GM12878 (cell line): ENCODE results near the gene CAV2. TPM values are rescaled to one million over a fixed set of nuclear protein-coding genes. Genes with fewer than 3 reads are reported as not detected.

ENCODE experiments used
- ATAC-seq: fragments of 200-7000 bp; cut with Tn5 transposase; 3 replicates; pipeline ENCODE4 v1.9.1; 2020; ENCODE audit warnings: mild to moderate bottlenecking, moderate library complexity
- BruUV-seq: library from RNA; stranded (reverse); fragments of 400-500 nt; replicated peaks from 2 replicates; lab custom pipeline; 2021; lab: Mats Ljungman, UMichigan
- CTCF ChIA-PET: fragments of 300-600 bp; sonication (Branson Sonifier 250); formaldehyde crosslinking; extraction: SDS; loops from one replicate; lab custom pipeline; 2021; ENCODE audit warnings: inconsistent platforms; lab: Yijun Ruan, JAX
- POLR2A ChIA-PET: fragments of 350-600 bp; formaldehyde crosslinking; extraction: SDS; loops from one replicate; lab custom pipeline; 2021; ENCODE audit warnings: inconsistent platforms; lab: Charles Lee
- RAD21 ChIA-PET: fragments of 300-600 bp; sonication (Branson Sonifier 250); formaldehyde crosslinking; loops from one replicate; lab custom pipeline; 2023; ENCODE audit warnings: antibody characterized with exemption; ENCODE audit not compliant: unreplicated experiment; lab: Charles Lee
- SMC1A ChIA-PET: fragments of 300-600 bp; sonication (Branson Sonifier 250); formaldehyde crosslinking; loops from one replicate; lab custom pipeline; 2023; ENCODE audit not compliant: unreplicated experiment, uncharacterized antibody; lab: Charles Lee
- DNase-seq: peaks from one replicate; pipeline ENCODE4 v3.0.0-alpha.2; 2011; ENCODE audit warnings: low read depth, low spot score
- FAIRE-seq: peaks from 3 replicates; lab custom pipeline; 2011; peaks lifted over from hg19 to GRCh38; lab: Jason Lieb, UNC
- H2AFZ ChIP-seq: 2 replicates; pipeline ENCODE4 v1.6.0; 2011; ENCODE audit warnings: low read depth, low read length, control low read depth; ENCODE audit not compliant: control insufficient read depth
- H3K27ac ChIP-seq: 2 replicates; pipeline ENCODE4 v1.5.1; 2011; ENCODE audit warnings: control low read depth; ENCODE audit not compliant: control insufficient read depth, insufficient read depth
- H3K27me3 ChIP-seq, 2 experiments: replicated peaks in 1 of 2; 2 replicates each; pipeline versions ENCODE4 v1.6.0 to v1.6.1; 2011; ENCODE audit warnings: low read length in 1 of 2; ENCODE audit not compliant: control insufficient read depth in 2 of 2, insufficient read depth in 2 of 2
- H3K36me3 ChIP-seq, 2 experiments: 2 replicates each; pipeline ENCODE4 v1.5.1; 2011; ENCODE audit warnings: low read length in 1 of 2; ENCODE audit not compliant: control insufficient read depth in 2 of 2, insufficient read depth in 2 of 2
- H3K4me1 ChIP-seq: 2 replicates; pipeline ENCODE4 v1.6.1; 2011; ENCODE audit warnings: mild to moderate bottlenecking, low read length, moderate library complexity, mixed read lengths; ENCODE audit not compliant: control insufficient read depth, insufficient read depth
- H3K4me2 ChIP-seq: 2 replicates; pipeline ENCODE4 v1.6.0; 2011; ENCODE audit warnings: control low read depth; ENCODE audit not compliant: control insufficient read depth, insufficient read depth
- H3K4me3 ChIP-seq: fragments of 200-600 bp; sonication (generic); 2 replicates; pipeline ENCODE4 v1.5.1; 2016
- H3K79me2 ChIP-seq: 2 replicates; pipeline ENCODE4 v1.6.0; 2011; ENCODE audit warnings: low read length; ENCODE audit not compliant: control insufficient read depth, insufficient read depth
- H3K9ac ChIP-seq: 2 replicates; pipeline ENCODE4 v1.8.0; 2011; ENCODE audit warnings: low read length, control low read depth, mixed read lengths; ENCODE audit not compliant: control insufficient read depth, insufficient read depth
- H3K9me3 ChIP-seq: replicated peaks from 3 replicates; pipeline ENCODE4 v1.5.1; 2011; ENCODE audit warnings: mild to moderate bottlenecking, low read length; ENCODE audit not compliant: control insufficient read depth, insufficient read depth
- H4K20me1 ChIP-seq: 2 replicates; pipeline ENCODE4 v1.6.0; 2011; ENCODE audit not compliant: control insufficient read depth, insufficient read depth
- ATF3 ChIP-seq: IDR thresholded peaks from 2 replicates; pipeline ENCODE4 v1.6.1; 2011; ENCODE audit warnings: low read depth, mild to moderate bottlenecking, low read length, moderate library complexity, borderline replicate concordance; ENCODE audit errors: extremely low read depth
- CBX3 ChIP-seq: fragments of 200-600 bp; sonication (generic); IDR thresholded peaks from 2 replicates; pipeline ENCODE4 v1.6.1; 2016; ENCODE audit warnings: low read depth, borderline replicate concordance
- CEBPB ChIP-seq, 2 experiments: fragments of 150-350 bp in 1 of 2; IDR thresholded peaks; 2 replicates each; pipeline ENCODE4 v1.6.1; 2012 to 2014; ENCODE audit warnings: low read depth in 2 of 2, low read length in 2 of 2, borderline replicate concordance in 1 of 2, inconsistent platforms in 1 of 2
- EZH2 ChIP-seq: IDR thresholded peaks from 2 replicates; pipeline ENCODE4 v1.6.1; 2012; ENCODE audit warnings: low read depth, mild to moderate bottlenecking, control low read depth, inconsistent platforms, low read length, borderline replicate concordance; ENCODE audit not compliant: control insufficient read depth
- GATAD2B ChIP-seq: fragments of 450-650 bp; conservative IDR thresholded peaks from 2 replicates; pipeline ENCODE4 v1.6.1; 2017; ENCODE audit warnings: low read depth, mild to moderate bottlenecking, moderate library complexity
- HDAC6 ChIP-seq: fragments of 200-600 bp; sonication (generic); IDR thresholded peaks from one replicate; pipeline ENCODE4 v1.8.0; 2017; ENCODE audit warnings: antibody characterized with exemption; ENCODE audit not compliant: unreplicated experiment
- MXI1 ChIP-seq: fragments of 150-350 bp; IDR thresholded peaks from 2 replicates; pipeline ENCODE4 v1.6.1; 2011; ENCODE audit warnings: low read depth, mild to moderate bottlenecking, inconsistent platforms, low read length, improper control_type of control experiment
- NFYB ChIP-seq: IDR thresholded peaks from 2 replicates; pipeline ENCODE4 v1.6.1; 2011; ENCODE audit warnings: low read depth, mild to moderate bottlenecking, low read length, improper control_type of control experiment, moderate library complexity; ENCODE audit not compliant: insufficient read depth
- NR2C1 ChIP-seq: fragments of 450-650 bp; IDR thresholded peaks from 2 replicates; pipeline ENCODE4 v1.6.1; 2017; ENCODE audit warnings: antibody characterized with exemption, mild to moderate bottlenecking, moderate library complexity
- RBBP5 ChIP-seq: fragments of 200-600 bp; sonication (generic); conservative IDR thresholded peaks from 2 replicates; pipeline ENCODE4 v1.6.1; 2016
- RCOR1 ChIP-seq: conservative IDR thresholded peaks from 2 replicates; pipeline ENCODE4 v1.6.1; 2012; ENCODE audit warnings: low read depth, low read length, improper control_type of control experiment
- SKIL ChIP-seq: fragments of 450-650 bp; IDR thresholded peaks from 2 replicates; pipeline ENCODE4 v1.6.1; 2017; ENCODE audit warnings: mild to moderate bottlenecking, low read depth, inconsistent platforms; ENCODE audit not compliant: poor library complexity, severe bottlenecking
- SP1 ChIP-seq: IDR thresholded peaks from one replicate; pipeline ENCODE4 v1.6.1; 2011; ENCODE audit warnings: low read depth, low read length
- SREBF2 ChIP-seq: IDR thresholded peaks from 2 replicates; pipeline ENCODE4 v1.6.1; 2012; ENCODE audit warnings: mild to moderate bottlenecking, low read length
- TCF12 ChIP-seq: IDR thresholded peaks from 2 replicates; pipeline ENCODE4 v1.6.1; 2011; ENCODE audit warnings: low read depth, mild to moderate bottlenecking, low read length
- YBX1 ChIP-seq: fragments of 450-650 bp; IDR thresholded peaks from 2 replicates; pipeline ENCODE4 v1.6.1; 2016; ENCODE audit warnings: antibody characterized with exemption
- ZNF274 ChIP-seq: IDR thresholded peaks from one replicate; pipeline ENCODE4 v1.8.0; 2011; ENCODE audit not compliant: insufficient read length, insufficient read depth
- in situ Hi-C: fragments of 300-500 bp; cut with MboI; formaldehyde crosslinking; loops from 9 replicates; pipeline ENCODE4 v1.14.3; 2018; ENCODE audit warnings: mixed read lengths
- intact Hi-C: fragments of 100-400 bp; cut with micrococcal nuclease; formaldehyde crosslinking; loops from one replicate; pipeline ENCODE4 v1.14.2; 2022; ENCODE audit not compliant: unreplicated experiment
- polyA plus RNA-seq, 11 experiments: library from polyadenylated mRNA; depleted of rRNA in 4 of 11; unstranded in 6 of 11; stranded (reverse) in 5 of 11; fragments of >200 nt; fragmentation: Nextera tagmentation in 4 of 11; fragmentation: Illumina TruSeq in 1 of 11; extraction: Ambion mirVana in 4 of 11; extraction: Trizol in 1 of 11; gene quantifications; 1 replicate in 1 of 11; 2 replicates in 10 of 11; pipeline versions ENCODE4 v1.2.1 to v1.2.3, GENCODE V29; 2011 to 2016; ENCODE audit warnings: inconsistent platforms in 2 of 11, missing spikeins in 2 of 11, low read depth in 1 of 11
- total RNA-seq, 4 experiments: library from RNA; depleted of rRNA in 3 of 4; stranded (reverse); fragments of >200 nt in 3 of 4; fragmentation: Illumina TruSeq in 1 of 4; extraction: Trizol in 1 of 4; gene quantifications; 2 replicates each; pipeline versions ENCODE4 v1.2.1 to v1.2.3, GENCODE V29; 2013 to 2021

Gene CAV2
- total and polyA plus RNA-seq, 10 of the 15 experiments (the other 5 are each of a cell fraction or from before 2014, with no cell fraction given): 0.77 to 11.4 (median 2.5) TPM

- Histone ChIP-seq H3K36me3 (no peaks in the 10 kb centered on the region), H3K27ac (no peak overlapping the region), H3K9me3 (no peaks in the 10 kb centered on the region), H3K79me2 (no peaks in the 10 kb centered on the region), H2AFZ (no peak overlapping the region), H3K9ac (no peak overlapping the region), H4K20me1 (no peaks in the 10 kb centered on the region), H3K4me3 (no peak overlapping the region), H3K4me1 (peaks cover 13% of the 10 kb centered on the region), H3K4me2 (no peak overlapping the region), H3K27me3 (no peaks in the 10 kb centered on the region)
- SMC1A ChIA-PET: interaction anchor here (0.6 to 2.8 kb wide), 2 partner anchors 10 to 28 kb away, joined by 3 to 7 read pairs; no protein-coding TSS in a partner anchor
- FAIRE-seq (no peak), ATAC-seq (no peak), DNase-seq (no peak)
- RAD21 ChIA-PET: no interaction called here
- in situ Hi-C loops (no loop called here), intact Hi-C loops (no loop called here)
- no TSS peak for BruUV-seq
- CTCF ChIA-PET: interaction anchor here (1.3 kb wide), 1 partner anchor 10 kb away, joined by 7 read pairs; no protein-coding TSS in a partner anchor
- POLR2A ChIA-PET: no interaction called here
- TF ChIP-seq CBX3: no peak
- TF ChIP-seq RCOR1: no peak
- TF ChIP-seq RBBP5: no peak
- TF ChIP-seq SP1: no peak
- no peak for TF ChIP-seq CEBPB (IDR thresholded peaks at IDR 0.05; ENCODE audit: borderline replicate concordance in 1 of 2, low read depth in 2 of 2, low read length in 2 of 2)
- no peak for TF ChIP-seq SKIL
- TF ChIP-seq GATAD2B: no peak
- no peak for TF ChIP-seq SREBF2
- no peak for TF ChIP-seq EZH2
- TF ChIP-seq HDAC6: no peak
- no peak for TF ChIP-seq TCF12
- no peak for TF ChIP-seq NFYB
- no peak for TF ChIP-seq YBX1
- TF ChIP-seq ZNF274: no peak
- no peak for TF ChIP-seq ATF3
- no peak for TF ChIP-seq NR2C1
- no peak for TF ChIP-seq MXI1
These were observed 16.8 kb downstream of the CAV2 start for GRCh38 chr7:116516324-116516723.
